CD4-positive, alpha-beta T cell (primary cell): ENCODE measurements around the gene HMBS. TPM values are rescaled to one million over a fixed set of nuclear protein-coding genes. Genes with fewer than 3 reads are reported as not detected.

Experiments used
- ATAC-seq: fragments of 200-7000 bp; cut with Tn5 transposase; one replicate; pipeline ENCODE4 v1.10.0; 2022; ENCODE audit warnings: mild to moderate bottlenecking; ENCODE audit not compliant: poor library complexity
- CTCF ChIA-PET: fragments of 350-600 bp; sonication (Branson Sonifier 250); formaldehyde crosslinking; loops from one replicate; lab custom pipeline; 2021; ENCODE audit warnings: antibody characterized with exemption, inconsistent platforms; lab: Charles Lee
- POLR2A ChIA-PET: fragments of 350-600 bp; sonication (Branson Sonifier 250); formaldehyde crosslinking; loops from one replicate; lab custom pipeline; 2021; ENCODE audit warnings: antibody characterized with exemption, inconsistent platforms; lab: Charles Lee
- DNase-seq, 14 experiments: peaks; one replicate each; pipeline ENCODE4 v3.0.0-alpha.2; 2013 to 2020; ENCODE audit warnings: mixed read lengths in 2 of 14
- H3K27ac ChIP-seq, 2 donors: one replicate each; pipeline versions ENCODE4 v1.5.1 to v1.7.0; 2013; ENCODE audit warnings: low read length in 2 of 2, low read depth in 1 of 2, mild to moderate bottlenecking in 1 of 2
- H3K27me3 ChIP-seq, 2 experiments: 1 replicate in 1 of 2; 2 replicates in 1 of 2; pipeline versions ENCODE4 v1.6.1 to v1.7.0; 2013; ENCODE audit warnings: low read length in 2 of 2, control low read depth in 1 of 2, mild to moderate bottlenecking in 1 of 2, moderate library complexity in 1 of 2; ENCODE audit not compliant: insufficient read depth in 2 of 2, control insufficient read depth in 1 of 2
- H3K36me3 ChIP-seq: one replicate; pipeline ENCODE4 v1.6.1; 2013; ENCODE audit warnings: low read length, control low read depth; ENCODE audit not compliant: insufficient read depth
- H3K4me1 ChIP-seq: one replicate; pipeline ENCODE4 v1.6.1; 2013; ENCODE audit warnings: low read length, control low read depth; ENCODE audit not compliant: insufficient read depth
- H3K4me3 ChIP-seq: one replicate; pipeline ENCODE4 v1.5.1; 2013; ENCODE audit warnings: mild to moderate bottlenecking, low read length, moderate library complexity
- H3K9me3 ChIP-seq, 2 experiments: 1 replicate in 1 of 2; 2 replicates in 1 of 2; pipeline versions ENCODE4 v1.6.1 to v1.7.0; 2013; ENCODE audit warnings: low read length in 2 of 2, mild to moderate bottlenecking in 2 of 2, control low read depth in 1 of 2, moderate library complexity in 1 of 2; ENCODE audit not compliant: control insufficient read depth in 1 of 2, insufficient read depth in 1 of 2
- H3K27ac Mint-ChIP-seq: one replicate; pipeline ENCODE4 v1.8.0; 2020; ENCODE audit warnings: mixed read lengths
- H3K27me3 Mint-ChIP-seq: one replicate; pipeline ENCODE4 v1.8.0; 2021; ENCODE audit warnings: mixed read lengths
- H3K36me3 Mint-ChIP-seq: one replicate; pipeline ENCODE4 v1.8.0; 2021; ENCODE audit warnings: low read depth, mixed read lengths
- H3K4me1 Mint-ChIP-seq: one replicate; pipeline ENCODE4 v1.8.0; 2021; ENCODE audit warnings: low read depth, mixed read lengths
- H3K4me3 Mint-ChIP-seq: one replicate; pipeline ENCODE4 v1.8.0; 2020; ENCODE audit warnings: mild to moderate bottlenecking, mixed read lengths
- H3K9me3 Mint-ChIP-seq: one replicate; pipeline ENCODE4 v1.8.0; 2020; ENCODE audit warnings: mixed read lengths
- intact Hi-C, 2 experiments: fragments of 100-400 bp; cut with DNase I in 1 of 2; cut with micrococcal nuclease in 1 of 2; formaldehyde crosslinking; loops; one replicate each; pipeline versions ENCODE4 v1.15.1 to v1.9.0; 2023 to 2025; cut with DNase I, micrococcal nuclease
- total RNA-seq, 174 experiments: library from RNA in 2 of 174; stranded (reverse) in 2 of 174; gene quantifications; one replicate each; pipeline ENCODE4 v1.2.3 and lab custom pipeline; 2021 to 2026
- TF ChIP-seq, protein P1 (sequence below): fragments of 200-600 bp; IDR thresholded peaks from one replicate; pipeline ENCODE4 v1.8.0; 2022; ENCODE audit warnings: antibody characterized with exemption, mild to moderate bottlenecking

The HMBS gene
- total RNA-seq, 2 experiments from 2014 or later: 3.4 to 4.1 TPM

GRCh38 chr11:119046489-119046888, 38.2 kb upstream of the HMBS start:
- Histone ChIP-seq H3K9me3 (no peaks in the 10 kb centered on the region), H3K4me3 (no peak overlapping the region), H3K36me3 (peaks cover 65% of the 10 kb centered on the region), H3K27ac (no peak overlapping the region), H3K27me3 (no peaks in the 10 kb centered on the region), H3K4me1 (peaks cover 4% of the 10 kb centered on the region)
- Mint-ChIP-seq H3K36me3 (peaks cover 66% of the 10 kb centered on the region), H3K9me3 (no peaks in the 10 kb centered on the region), H3K4me3 (no peak overlapping the region), H3K4me1 (peaks cover 4% of the 10 kb centered on the region), H3K27ac (no peak overlapping the region), H3K27me3 (no peaks in the 10 kb centered on the region)
- DNase-seq (no peak), ATAC-seq (no peak)
- CTCF ChIA-PET: interaction anchor here (0.6 kb wide), 1 partner anchor 85 kb away, joined by 3 read pairs; no protein-coding TSS in a partner anchor
- intact Hi-C loops: no loop called here
- TF ChIP-seq, protein P1, sequence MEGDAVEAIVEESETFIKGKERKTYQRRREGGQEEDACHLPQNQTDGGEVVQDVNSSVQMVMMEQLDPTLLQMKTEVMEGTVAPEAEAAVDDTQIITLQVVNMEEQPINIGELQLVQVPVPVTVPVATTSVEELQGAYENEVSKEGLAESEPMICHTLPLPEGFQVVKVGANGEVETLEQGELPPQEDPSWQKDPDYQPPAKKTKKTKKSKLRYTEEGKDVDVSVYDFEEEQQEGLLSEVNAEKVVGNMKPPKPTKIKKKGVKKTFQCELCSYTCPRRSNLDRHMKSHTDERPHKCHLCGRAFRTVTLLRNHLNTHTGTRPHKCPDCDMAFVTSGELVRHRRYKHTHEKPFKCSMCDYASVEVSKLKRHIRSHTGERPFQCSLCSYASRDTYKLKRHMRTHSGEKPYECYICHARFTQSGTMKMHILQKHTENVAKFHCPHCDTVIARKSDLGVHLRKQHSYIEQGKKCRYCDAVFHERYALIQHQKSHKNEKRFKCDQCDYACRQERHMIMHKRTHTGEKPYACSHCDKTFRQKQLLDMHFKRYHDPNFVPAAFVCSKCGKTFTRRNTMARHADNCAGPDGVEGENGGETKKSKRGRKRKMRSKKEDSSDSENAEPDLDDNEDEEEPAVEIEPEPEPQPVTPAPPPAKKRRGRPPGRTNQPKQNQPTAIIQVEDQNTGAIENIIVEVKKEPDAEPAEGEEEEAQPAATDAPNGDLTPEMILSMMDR: no peak
- POLR2A ChIA-PET: no interaction called here

DNA sequence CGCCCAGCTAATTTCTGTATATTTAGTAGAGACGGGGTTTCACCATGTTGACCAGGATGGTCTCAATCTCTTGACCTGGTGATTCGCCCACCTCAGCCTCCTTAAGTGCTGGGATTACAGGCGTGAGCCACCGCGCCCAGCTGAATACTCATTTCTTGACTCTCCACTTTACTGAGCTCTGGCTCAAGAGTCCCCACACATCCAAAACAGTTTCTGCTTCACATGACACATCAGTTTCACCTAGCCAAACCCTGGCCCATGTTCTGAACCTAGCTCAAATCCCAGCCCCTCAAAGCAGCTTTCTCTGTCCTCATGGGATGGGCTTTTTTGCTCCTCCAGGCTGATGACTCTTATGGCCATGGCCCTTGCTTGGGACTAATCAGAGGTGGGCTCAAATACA, 37.5 kb upstream of the HMBS start:
- Histone ChIP-seq H3K27me3 (no peaks in the 10 kb centered on the region), H3K4me3 (no peak overlapping the region), H3K9me3 (no peaks in the 10 kb centered on the region), H3K27ac (no peak overlapping the region), H3K4me1 (peaks cover 11% of the 10 kb centered on the region), H3K36me3 (peaks cover 72% of the 10 kb centered on the region)
- Mint-ChIP-seq H3K4me1 (peaks cover 4% of the 10 kb centered on the region), H3K4me3 (no peak overlapping the region), H3K27ac (no peak overlapping the region), H3K36me3 (peaks cover 73% of the 10 kb centered on the region), H3K27me3 (no peaks in the 10 kb centered on the region), H3K9me3 (no peaks in the 10 kb centered on the region)
- intact Hi-C loops: no loop called here
- POLR2A ChIA-PET: interaction anchor here (1.3 kb wide), 1 partner anchor 20 kb away, joined by 3 read pairs; the partner anchor contains the start of gene VPS11
- DNase-seq (no peak), ATAC-seq (no peak)
- CTCF ChIA-PET: interaction anchor here (2.3 kb wide), 1 partner anchor 11 kb away, joined by 6 read pairs; no protein-coding TSS in a partner anchor
- TF ChIP-seq, protein P1: no peak

GRCh38 chr11:119048644-119049043, 36.0 kb upstream of the HMBS start:
- peaks cover 13% of the 10 kb centered on the region for H3K4me1 ChIP-seq
- no peak overlapping the region for H3K27ac Mint-ChIP-seq
- CTCF ChIA-PET: interaction anchor here (2.3 kb wide), 1 partner anchor 9 kb away, joined by 6 read pairs; no protein-coding TSS in a partner anchor
- no peaks in the 10 kb centered on the region for H3K9me3 ChIP-seq
- H3K36me3 Mint-ChIP-seq: peaks cover 87% of the 10 kb centered on the region
- no peak overlapping the region for H3K4me3 Mint-ChIP-seq
- POLR2A ChIA-PET: no interaction called here
- TF ChIP-seq, protein P1: no peak
- no peak for DNase-seq
- no peak overlapping the region for H3K4me3 ChIP-seq
- no peaks in the 10 kb centered on the region for H3K27me3 Mint-ChIP-seq
- no peaks in the 10 kb centered on the region for H3K9me3 Mint-ChIP-seq
- H3K27ac ChIP-seq: no peak overlapping the region
- H3K4me1 Mint-ChIP-seq: peaks cover 9% of the 10 kb centered on the region
- intact Hi-C loops: no loop called here
- H3K36me3 ChIP-seq: peaks cover 87% of the 10 kb centered on the region
- ATAC-seq: no peak
- H3K27me3 ChIP-seq: no peaks in the 10 kb centered on the region
